SK-N-SH treated with all-trans-retinoic acid at 6 μM for 48 hours (cell line): Measurements from ENCODE around the gene CHST11.

ENCODE experiments used
- ARNTL ChIP-seq: fragments of 450-650 bp; formaldehyde crosslinking; IDR thresholded peaks from 2 replicates; pipeline ENCODE4 v1.5.0; 2020; ENCODE audit warnings: low read depth, mild to moderate bottlenecking, moderate library complexity, borderline replicate concordance
- CSDC2 ChIP-seq: fragments of 250-450 bp; sonication (Bioruptor Pico); IDR thresholded peaks from 2 replicates; pipeline ENCODE4 v1.5.0; 2020; ENCODE audit warnings: mild to moderate bottlenecking, moderate library complexity
- ESRRG ChIP-seq: fragments of 250-450 bp; sonication (Bioruptor Pico); IDR thresholded peaks from 2 replicates; pipeline ENCODE4 v1.6.1; 2021; ENCODE audit warnings: mild to moderate bottlenecking
- ISL1 ChIP-seq: fragments of 250-450 bp; sonication (Bioruptor Pico); IDR thresholded peaks from 2 replicates; pipeline ENCODE4 v2.1.2; 2022; ENCODE audit warnings: mild to moderate bottlenecking, moderate library complexity
- OSR1 ChIP-seq: fragments of 250-450 bp; sonication (Bioruptor Pico); IDR thresholded peaks from 2 replicates; pipeline ENCODE4 v1.8.0; 2022; ENCODE audit warnings: moderate library complexity, mild to moderate bottlenecking, inconsistent platforms
- PATZ1 ChIP-seq: fragments of 250-450 bp; sonication (Bioruptor Pico); IDR thresholded peaks from 2 replicates; pipeline ENCODE4 v1.8.0; 2020; ENCODE audit warnings: mild to moderate bottlenecking, moderate library complexity, borderline replicate concordance
- POU6F1 ChIP-seq: fragments of 250-450 bp; sonication (Bioruptor Pico); IDR thresholded peaks from 2 replicates; pipeline ENCODE4 v1.8.0; 2021; ENCODE audit warnings: low read depth, mild to moderate bottlenecking, moderate library complexity, borderline replicate concordance
- RARB ChIP-seq: fragments of 250-450 bp; sonication (Bioruptor Pico); IDR thresholded peaks from 2 replicates; pipeline ENCODE4 v1.8.0; 2021; ENCODE audit warnings: mild to moderate bottlenecking, moderate library complexity
- TCF4 ChIP-seq: fragments of 250-450 bp; sonication (Bioruptor Pico); IDR thresholded peaks from 2 replicates; pipeline ENCODE4 v1.8.0; 2021; ENCODE audit warnings: mild to moderate bottlenecking, moderate library complexity, borderline replicate concordance
- ZC3H10 ChIP-seq: fragments of 250-450 bp; sonication (Bioruptor Pico); IDR thresholded peaks from 2 replicates; pipeline ENCODE4 v1.5.1; 2021; ENCODE audit warnings: mild to moderate bottlenecking, moderate library complexity
- ZFP30 ChIP-seq: fragments of 450-650 bp; formaldehyde crosslinking; IDR thresholded peaks from 2 replicates; pipeline ENCODE4 v1.5.0; 2022; ENCODE audit warnings: mild to moderate bottlenecking, moderate library complexity
- ZNF70 ChIP-seq: fragments of 450-650 bp; formaldehyde crosslinking; IDR thresholded peaks from 2 replicates; pipeline ENCODE4 v1.5.0; 2020; ENCODE audit warnings: mild to moderate bottlenecking, moderate library complexity
- ZNF8 ChIP-seq: fragments of 450-650 bp; formaldehyde crosslinking; IDR thresholded peaks from 2 replicates; pipeline ENCODE4 v1.5.0; 2020; ENCODE audit warnings: mild to moderate bottlenecking, moderate library complexity

- no peak for TF ChIP-seq OSR1
- no peak for TF ChIP-seq RARB
- TF ChIP-seq CSDC2 (CRISPR knock-in tag) = no peak
- no peak for TF ChIP-seq ZNF70 (CRISPR knock-in tag)
- TF ChIP-seq ZNF8 (CRISPR knock-in tag) = no peak
- no peak for TF ChIP-seq ZFP30 (CRISPR knock-in tag)
- no peak for TF ChIP-seq POU6F1
- TF ChIP-seq ZC3H10 = no peak
- no peak; the same call in 1 of the 2 replicates for TF ChIP-seq PATZ1
- TF ChIP-seq ARNTL (CRISPR knock-in tag) = no peak
- no peak for TF ChIP-seq ISL1 (CRISPR knock-in tag)
- TF ChIP-seq ESRRG = no peak
- no peak for TF ChIP-seq TCF4
These were observed 224.4 kb downstream of the CHST11 start for GRCh38 chr12:104681012-104681690.
